ENCODE data around the gene CALN1.

DNA sequence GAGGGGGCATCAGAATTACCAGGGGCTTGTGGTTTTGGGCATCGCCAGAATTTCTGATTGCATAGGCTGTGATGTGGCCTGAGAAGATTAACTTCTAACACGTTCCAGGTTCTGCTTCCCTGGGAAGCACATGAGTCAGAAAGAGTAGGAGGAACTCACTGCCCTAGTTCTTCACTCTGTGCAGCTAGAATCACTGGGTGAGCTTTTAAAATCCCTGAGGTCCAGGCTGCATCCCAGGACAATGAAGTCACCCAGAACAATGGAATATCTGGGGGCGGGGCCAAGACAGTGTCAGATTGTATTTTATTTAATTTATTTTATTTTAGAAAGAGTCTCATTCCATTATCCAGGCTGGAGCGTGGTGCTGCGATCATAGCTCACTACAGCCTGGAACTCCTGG is 636.5 kb downstream of the CALN1 start:
- TF ChIP-seq, protein P1, sequence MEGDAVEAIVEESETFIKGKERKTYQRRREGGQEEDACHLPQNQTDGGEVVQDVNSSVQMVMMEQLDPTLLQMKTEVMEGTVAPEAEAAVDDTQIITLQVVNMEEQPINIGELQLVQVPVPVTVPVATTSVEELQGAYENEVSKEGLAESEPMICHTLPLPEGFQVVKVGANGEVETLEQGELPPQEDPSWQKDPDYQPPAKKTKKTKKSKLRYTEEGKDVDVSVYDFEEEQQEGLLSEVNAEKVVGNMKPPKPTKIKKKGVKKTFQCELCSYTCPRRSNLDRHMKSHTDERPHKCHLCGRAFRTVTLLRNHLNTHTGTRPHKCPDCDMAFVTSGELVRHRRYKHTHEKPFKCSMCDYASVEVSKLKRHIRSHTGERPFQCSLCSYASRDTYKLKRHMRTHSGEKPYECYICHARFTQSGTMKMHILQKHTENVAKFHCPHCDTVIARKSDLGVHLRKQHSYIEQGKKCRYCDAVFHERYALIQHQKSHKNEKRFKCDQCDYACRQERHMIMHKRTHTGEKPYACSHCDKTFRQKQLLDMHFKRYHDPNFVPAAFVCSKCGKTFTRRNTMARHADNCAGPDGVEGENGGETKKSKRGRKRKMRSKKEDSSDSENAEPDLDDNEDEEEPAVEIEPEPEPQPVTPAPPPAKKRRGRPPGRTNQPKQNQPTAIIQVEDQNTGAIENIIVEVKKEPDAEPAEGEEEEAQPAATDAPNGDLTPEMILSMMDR (IDR thresholded peaks at IDR 0.05), result no peak
- TF ChIP-seq POLR2A (IDR thresholded peaks at IDR 0.05) (no peak), POLR2AphosphoS5 (IDR thresholded peaks at IDR 0.05) (no peak), EP300 (IDR thresholded peaks at IDR 0.05) (no peak)

All from gastroesophageal sphincter (tissue), 3 donors.